Measurements from ENCODE around the gene TBC1D8. TPM values are rescaled to one million over a fixed set of nuclear protein-coding genes. Genes with fewer than 3 reads are reported as not detected.

Gene TBC1D8
- total and polyA plus RNA-seq, 2 of the 8 experiments (the other 6 are each of a cell fraction or from before 2014, with no cell fraction given) = 20.8 to 21.8 TPM

DNA sequence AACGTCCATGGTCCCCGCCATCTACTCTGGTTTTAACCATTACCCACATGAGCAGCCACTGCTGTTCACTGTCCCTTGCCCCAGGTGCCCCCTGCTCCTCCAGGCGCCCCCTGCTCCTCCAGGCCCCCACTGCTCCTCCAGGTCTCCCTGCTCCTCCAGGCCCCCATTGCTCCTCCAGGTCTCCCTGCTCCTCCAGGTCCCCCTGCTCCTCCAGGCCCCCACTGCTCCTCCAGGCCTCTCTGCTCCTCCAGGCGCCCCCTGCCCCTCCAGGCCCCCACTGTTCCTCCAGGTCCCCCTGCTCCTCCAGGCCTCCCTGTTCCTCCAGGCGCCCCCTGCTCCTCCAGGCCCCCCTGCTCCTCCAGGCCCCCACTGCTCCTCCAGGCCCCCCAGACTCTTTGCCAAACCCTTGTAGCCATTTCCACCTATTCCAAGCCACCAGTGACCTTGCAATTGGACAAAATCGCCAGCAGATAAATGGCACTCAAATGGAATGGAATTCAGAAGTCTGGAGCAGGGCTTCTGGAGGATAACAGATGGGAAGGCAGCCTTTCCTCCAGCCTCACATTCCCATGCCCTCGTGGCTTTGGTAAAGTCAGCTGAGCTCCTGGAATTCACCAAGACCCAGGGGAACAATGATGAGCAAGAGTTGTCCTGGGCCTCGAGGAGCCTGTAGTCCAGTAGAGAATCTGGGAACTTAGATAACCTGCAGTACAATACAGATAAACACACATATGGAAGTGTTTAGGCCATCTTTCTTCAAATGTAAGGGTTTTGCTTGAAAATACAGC lies 162.4 kb downstream of the TBC1D8 start:
- H3K4me2 ChIP-seq (ENCODE audit: insufficient read depth in 1 of 2, low read depth in 2 of 2, low read length in 2 of 2) = no peak overlapping the region
- no peak overlapping the region for H2AFZ ChIP-seq (ENCODE audit: low read length)
- no peak overlapping the region for H2BK120ac ChIP-seq (replicated peaks; ENCODE audit: low read depth, low read length)
- 89% methylated on average over 5 of the region's 8 CpGs; no CpG with 5 or more reads in 1 of the 2 experiments for WGBS, 2 experiments (ENCODE audit: extremely low coverage in 1 of 2, insufficient coverage in 1 of 2, insufficient read length in 1 of 2, insufficient replicate concordance in 2 of 2, low coverage in 1 of 2, low lambda C conversion rate in 2 of 2, missing lambda C conversion rate in 1 of 2)
- H3K23ac ChIP-seq (ENCODE audit: insufficient read length) = no peak overlapping the region
- H4K91ac ChIP-seq (replicated peaks; ENCODE audit: insufficient read length, low read length) = no peak overlapping the region
- no peak overlapping the region for H3K4ac ChIP-seq (replicated peaks; ENCODE audit: insufficient read length, low read depth, low read length)
- no peaks in the 10 kb centered on the region; the same call in 1 of the 2 replicates for H3K23me2 ChIP-seq (ENCODE audit: low read depth, low read length)
- peaks cover 0 to 2% (median under 1%) of the 10 kb centered on the region in 4 experiments; a peak in 2 of 7 replicates for H3K4me1 ChIP-seq (replicated peaks in 1 of 4; ENCODE audit: control insufficient read depth in 3 of 4, insufficient read depth in 4 of 4, low read length in 3 of 4)
- no peak overlapping the region for H3K4me3 ChIP-seq (ENCODE audit: extremely low read depth in 1 of 4, insufficient read depth in 2 of 4, low read depth in 3 of 4, low read length in 4 of 4)
- FAIRE-seq (no peak), DNase-seq (ENCODE audit: low read depth in 1 of 2, low spot score in 2 of 2) (no peak)
- H4K5ac ChIP-seq (ENCODE audit: insufficient read length, low read depth, low read length) = no peak overlapping the region
- no peak overlapping the region for H3K18ac ChIP-seq (ENCODE audit: extremely low read depth, low read length)
- no peak overlapping the region for H2AK5ac ChIP-seq (ENCODE audit: low read depth, low read length)
- H3K56ac ChIP-seq (replicated peaks; ENCODE audit: insufficient read length, low read depth, low read length) = no peak overlapping the region
- no peak overlapping the region for H4K8ac ChIP-seq (ENCODE audit: extremely low read depth, insufficient read depth, low read length)
- H3K36me3 ChIP-seq (ENCODE audit: control insufficient read depth in 2 of 4, insufficient read depth in 4 of 4, low read length in 3 of 4) = no peaks in the 10 kb centered on the region
- no peak for TF ChIP-seq RBBP5 (IDR thresholded peaks at IDR 0.05; ENCODE audit: borderline replicate concordance, low read depth, low read length)
- TF ChIP-seq SP4 (IDR thresholded peaks at IDR 0.05; ENCODE audit: low read length) = no peak
- TF ChIP-seq SAP30 (IDR thresholded peaks at IDR 0.05; ENCODE audit: insufficient read depth, insufficient replicate concordance, low read length) = no peak
- TF ChIP-seq ASH2L (IDR thresholded peaks at IDR 0.05; ENCODE audit: low read length) = no peak
- no peak for TF ChIP-seq CBX5 (IDR thresholded peaks at IDR 0.05; ENCODE audit: low read depth, low read length)
- no peak overlapping the region for H2BK20ac ChIP-seq (ENCODE audit: low read length)
- no peak overlapping the region for H2BK12ac ChIP-seq (ENCODE audit: low read depth, low read length)
- no peaks in the 10 kb centered on the region for H3K79me2 ChIP-seq (ENCODE audit: control insufficient read depth in 1 of 2, insufficient read depth in 2 of 2, low read length in 2 of 2)
- H3K9me3 ChIP-seq (ENCODE audit: insufficient read depth in 2 of 2, low read depth in 1 of 2, low read length in 1 of 2) = no peaks in the 10 kb centered on the region
- H4K20me1 ChIP-seq (replicated peaks in 1 of 2; ENCODE audit: control insufficient read depth in 1 of 2, insufficient read depth in 2 of 2, low read length in 2 of 2) = no peaks in the 10 kb centered on the region
- no peak overlapping the region for H3K9ac ChIP-seq (replicated peaks in 1 of 4; ENCODE audit: extremely low read depth in 1 of 4, low read depth in 3 of 4, low read length in 3 of 4)
- ChIA-PET CTCF (ENCODE audit: partially characterized antibody) (interaction anchor here (0.5 to 2.0 kb wide), 8 partner anchors 69 to 1696 kb away, joined by 3 to 10 read pairs (median 4); no protein-coding TSS in a partner anchor), POLR2A (ENCODE audit: partially characterized antibody) (interaction anchor here (0.6 to 7.0 kb wide), 3 partner anchors 16 to 168 kb away, joined by 3 to 63 read pairs (median 6); partner anchors contain the start of gene RPL31)
- H3K79me1 ChIP-seq (ENCODE audit: low read depth, low read length) = no peaks in the 10 kb centered on the region
- H3K27ac ChIP-seq (ENCODE audit: low read depth, low read length) = no peak overlapping the region
- H3K14ac ChIP-seq (ENCODE audit: insufficient read length) = no peak overlapping the region
- H2BK15ac ChIP-seq (ENCODE audit: low read length) = no peak overlapping the region
- H3K27me3 ChIP-seq (replicated peaks in 1 of 4; ENCODE audit: control insufficient read depth in 3 of 4, extremely low read depth in 1 of 4, insufficient read depth in 3 of 4, low read length in 3 of 4) = no peaks in the 10 kb centered on the region
- H2BK5ac ChIP-seq (ENCODE audit: low read depth, low read length) = no peak overlapping the region
